Renal cortex interstitium (tissue), 11 donors: Measurements from ENCODE around the gene PDE1C. TPM values are rescaled to one million over a fixed set of nuclear protein-coding genes. Genes with fewer than 3 reads are reported as not detected.
"Not testable (repeated sequence)": the region's sequence is repeated elsewhere in the genome, so short reads cannot be mapped to it uniquely, and the experiment has no call there.

ENCODE experiments used
- DNase-seq, 11 donors: peaks; one replicate each; pipeline ENCODE4 v3.0.0-alpha.2; 2013; ENCODE audit warnings: low read depth in 9 of 11, low spot score in 4 of 11; ENCODE audit errors: extremely low read depth in 1 of 11
- polyA plus RNA-seq, 3 donors: library from polyadenylated mRNA; unstranded; fragments of 120-200 nt; gene quantifications; one replicate each; pipeline ENCODE4 v1.2.1, GENCODE V29; 2013; ENCODE audit not compliant: insufficient read length in 3 of 3

PDE1C gene
- polyA plus RNA-seq, 3 donors = 2.6 to 6.1 (median 4.5) TPM

- no peak for DNase-seq
Measured at GRCh38 chr7:32078824-32079223, 8.6 kb upstream of the PDE1C start.

DNA sequence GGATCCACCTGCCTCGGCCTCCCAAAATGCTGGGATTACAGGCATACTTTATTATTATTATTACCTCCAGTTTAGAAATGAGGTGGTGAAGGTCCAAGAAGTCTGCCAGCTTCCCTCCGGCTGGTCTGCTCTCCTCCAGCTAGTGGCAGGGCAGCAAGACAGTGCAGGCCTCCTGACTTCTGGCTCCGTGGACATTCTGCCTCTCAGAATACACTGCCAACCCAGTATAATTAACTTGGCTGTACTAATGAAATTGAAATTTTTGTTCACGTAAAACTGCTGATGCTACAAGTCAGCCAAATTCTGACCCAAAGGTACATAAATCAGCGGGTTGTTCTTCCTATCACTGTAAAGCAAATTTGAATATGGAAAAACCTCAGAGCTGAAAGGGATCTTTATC, 7.6 kb upstream of the PDE1C start:
- no peak for DNase-seq

- not testable (repeated sequence) for DNase-seq
Measured at GRCh38 chr7:32076802-32077201, 6.6 kb upstream of the PDE1C start.

DNA sequence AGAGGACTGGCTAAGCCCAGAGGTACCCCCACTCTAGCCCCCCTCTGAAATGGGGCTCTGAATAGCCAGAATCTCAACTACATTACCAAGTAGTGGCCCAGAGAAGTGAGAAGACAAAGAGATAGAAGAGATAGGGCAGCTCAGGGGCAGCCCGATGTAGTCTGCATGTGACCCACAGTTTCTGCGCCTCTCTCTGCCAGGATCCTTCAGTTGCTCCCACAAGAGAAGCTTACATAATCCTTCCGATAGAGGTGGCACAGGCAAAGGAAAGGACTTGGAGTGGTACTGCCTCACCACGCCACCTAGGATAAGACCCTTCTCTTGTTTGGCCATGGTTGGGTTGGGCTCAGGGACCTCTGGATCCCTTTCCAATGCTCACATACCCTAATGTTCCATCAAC, 5.4 kb upstream of the PDE1C start:
- no peak for DNase-seq

- DNase-seq = no peak
Measured at GRCh38 chr7:32074787-32075585, 4.8 kb upstream of the PDE1C start.

DNA sequence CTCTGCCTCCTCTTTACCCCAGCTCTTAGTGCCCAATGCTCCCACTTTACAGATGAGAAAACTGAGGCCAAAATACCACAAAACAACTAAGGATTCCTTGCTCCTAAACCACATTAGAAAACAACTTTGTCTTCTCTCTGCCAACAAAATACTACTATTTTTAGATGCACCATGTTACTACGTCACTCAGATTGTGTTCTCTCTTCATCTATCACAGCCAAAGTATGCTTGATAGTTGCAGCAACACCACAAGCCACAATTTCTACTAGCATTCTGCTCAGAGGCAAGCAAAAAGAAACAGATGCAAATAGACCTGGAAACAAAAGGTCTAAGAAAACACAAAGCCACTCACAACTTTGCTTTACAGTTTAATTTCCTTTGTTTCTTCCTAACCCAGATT, 3.3 kb upstream of the PDE1C start:
- no peak for DNase-seq

DNA sequence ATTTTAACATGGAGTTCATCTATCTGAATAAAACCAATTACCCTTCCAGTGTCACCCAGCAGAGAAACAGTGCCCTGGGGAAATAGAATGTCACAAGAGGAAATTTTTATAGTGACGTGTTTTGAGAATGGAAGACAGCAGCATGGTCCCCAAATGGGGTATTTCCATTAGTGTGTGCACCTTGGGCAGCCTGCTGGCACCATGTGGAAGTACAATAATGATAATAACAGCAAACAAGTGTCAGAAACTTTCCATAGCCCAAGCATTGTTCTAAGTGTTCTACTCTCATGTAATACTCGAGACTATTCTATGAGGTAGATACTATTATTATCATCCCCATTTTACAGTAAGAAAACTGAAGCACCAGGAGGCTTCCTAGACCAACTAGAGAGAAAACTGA, 2.2 kb upstream of the PDE1C start:
- DNase-seq = no peak

DNA sequence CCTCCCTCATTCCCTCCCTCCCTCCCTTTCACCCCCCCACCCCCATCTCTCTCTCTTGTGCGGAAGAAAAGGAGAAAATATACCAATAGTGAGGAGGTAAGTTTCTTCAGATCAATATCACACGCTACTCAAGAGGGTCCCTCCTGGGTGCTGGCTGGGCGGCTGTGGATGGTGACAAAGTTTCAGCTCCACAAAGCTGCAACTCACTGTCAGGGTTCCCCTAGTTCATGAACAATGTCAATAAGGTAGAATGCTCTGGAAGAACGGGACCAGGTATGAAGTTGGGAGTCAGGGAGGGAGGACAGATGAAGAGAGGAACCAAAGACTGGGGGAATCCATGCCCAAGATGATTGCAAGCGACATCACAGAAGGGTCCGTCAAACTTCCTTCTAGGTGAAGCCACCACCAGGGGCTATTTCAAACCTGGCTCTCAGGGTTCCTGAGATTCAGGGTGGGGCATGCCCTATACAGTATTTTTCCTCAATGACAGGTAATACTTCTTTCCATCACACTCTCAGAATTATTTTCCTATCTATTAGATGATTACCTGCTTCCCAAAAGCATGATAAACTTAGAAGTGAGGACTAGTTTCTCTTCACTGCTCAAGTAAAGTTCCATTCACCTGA, 1.4 kb upstream of the PDE1C start:
- no peak for DNase-seq

GRCh38 chr7:32070051-32070405, 179 bp downstream of the PDE1C start:
- DNase-seq = no peak

DNA sequence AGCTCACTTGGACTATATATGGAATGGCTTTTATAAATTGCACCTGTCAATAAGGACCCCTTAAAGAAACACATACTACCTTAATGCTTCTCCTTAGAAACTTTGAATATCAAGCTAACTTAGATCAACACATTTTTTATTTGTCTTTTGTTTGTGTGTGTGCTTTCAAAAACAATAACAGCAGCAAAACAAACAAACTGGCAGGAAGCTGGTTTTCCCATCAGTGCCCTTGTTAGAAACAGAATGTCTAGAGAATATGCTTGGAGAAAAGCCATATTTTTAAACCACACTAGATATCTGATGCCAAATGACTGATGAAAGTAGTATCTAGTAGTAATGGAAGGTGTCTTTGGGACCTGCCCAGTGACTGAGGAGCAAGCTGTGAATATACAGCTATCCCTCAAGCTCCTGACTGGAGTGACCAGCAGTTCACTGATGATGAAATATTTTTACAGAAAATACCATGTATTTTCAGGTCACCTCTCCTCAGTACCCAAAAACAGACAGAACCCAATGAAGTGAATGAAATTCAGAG, 1.0 kb downstream of the PDE1C start:
- DNase-seq = no peak

GRCh38 chr7:32068411-32069101, 1.7 kb downstream of the PDE1C start:
- DNase-seq = no peak

DNA sequence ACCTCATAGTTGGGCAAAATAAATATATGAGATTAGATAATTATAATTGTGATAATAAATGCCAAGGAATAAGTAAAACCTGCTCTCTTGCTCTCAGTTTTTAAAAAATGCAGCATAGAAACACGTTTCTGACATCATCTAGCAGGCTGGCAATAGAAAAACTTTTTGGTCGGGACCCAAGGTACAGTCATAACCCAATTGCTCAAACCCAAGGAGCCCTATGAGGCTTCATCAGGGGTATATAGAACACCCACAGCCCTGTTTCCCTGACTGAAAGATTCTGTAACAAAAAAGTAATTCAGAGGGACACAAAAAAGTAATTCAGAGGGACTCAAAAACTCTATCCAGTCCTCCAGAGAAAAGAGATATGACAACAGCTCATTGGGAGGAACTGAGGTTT, 3.8 kb downstream of the PDE1C start:
- no peak for DNase-seq

DNA sequence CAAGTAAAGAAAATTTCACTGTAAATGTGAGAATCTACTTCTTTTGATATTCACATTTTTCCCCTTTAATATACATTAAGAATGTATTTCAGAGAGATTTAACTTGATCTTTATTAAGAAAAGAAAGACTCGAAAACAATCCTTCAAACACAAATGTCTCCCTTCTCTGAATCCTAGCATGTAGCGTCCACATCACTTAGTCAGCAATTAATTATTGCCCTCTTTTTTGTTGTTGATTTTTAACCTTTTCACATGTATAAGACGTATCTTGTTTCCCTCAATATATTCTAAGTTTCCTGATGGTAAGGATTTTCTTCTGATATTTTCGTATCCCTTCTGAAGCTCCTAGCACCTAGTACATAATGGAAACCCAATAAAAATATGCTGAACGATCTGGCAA, 6.6 kb downstream of the PDE1C start:
- DNase-seq = no peak

DNA sequence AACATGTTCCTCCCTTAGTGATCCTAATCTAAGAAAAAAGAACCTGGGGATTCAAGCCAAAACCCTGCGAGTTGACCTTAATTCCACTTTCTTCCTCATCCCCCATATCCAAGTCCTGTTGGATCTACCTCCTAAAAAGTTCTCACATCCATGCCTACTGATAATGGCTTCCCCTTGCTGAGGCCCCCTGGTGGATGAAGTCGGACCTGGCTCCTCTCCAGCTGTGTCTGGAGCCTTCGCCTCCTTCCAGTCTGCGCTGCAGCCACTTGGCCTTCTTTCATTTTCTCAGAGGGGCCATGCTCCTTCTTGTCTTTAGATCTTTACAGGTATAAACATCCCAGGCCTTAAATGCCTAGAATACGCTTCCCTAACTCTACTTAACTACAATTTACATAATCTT, 8.1 kb downstream of the PDE1C start:
- DNase-seq = peak in 1 of 11 donors; percentile 16

DNA sequence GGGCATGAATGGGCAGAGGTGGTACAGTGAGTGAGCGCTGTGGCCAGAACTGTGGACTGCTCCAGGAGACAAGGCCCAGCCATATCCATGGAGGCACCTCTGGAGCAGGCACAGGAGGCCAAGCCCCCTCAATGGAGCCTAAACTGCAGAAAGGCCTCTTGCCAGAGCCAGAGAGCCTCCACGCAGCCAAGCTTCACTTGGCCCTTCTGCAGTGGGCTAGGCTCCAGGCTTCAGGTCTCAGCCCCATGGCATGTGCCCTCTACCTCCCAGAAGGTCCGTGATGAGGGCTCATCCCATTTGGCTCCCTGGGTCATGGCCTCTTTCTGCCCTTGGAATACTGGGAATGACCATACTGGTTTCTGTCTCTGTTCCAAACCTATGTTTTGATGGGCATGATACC, 8.9 kb downstream of the PDE1C start:
- DNase-seq = no peak

DNA sequence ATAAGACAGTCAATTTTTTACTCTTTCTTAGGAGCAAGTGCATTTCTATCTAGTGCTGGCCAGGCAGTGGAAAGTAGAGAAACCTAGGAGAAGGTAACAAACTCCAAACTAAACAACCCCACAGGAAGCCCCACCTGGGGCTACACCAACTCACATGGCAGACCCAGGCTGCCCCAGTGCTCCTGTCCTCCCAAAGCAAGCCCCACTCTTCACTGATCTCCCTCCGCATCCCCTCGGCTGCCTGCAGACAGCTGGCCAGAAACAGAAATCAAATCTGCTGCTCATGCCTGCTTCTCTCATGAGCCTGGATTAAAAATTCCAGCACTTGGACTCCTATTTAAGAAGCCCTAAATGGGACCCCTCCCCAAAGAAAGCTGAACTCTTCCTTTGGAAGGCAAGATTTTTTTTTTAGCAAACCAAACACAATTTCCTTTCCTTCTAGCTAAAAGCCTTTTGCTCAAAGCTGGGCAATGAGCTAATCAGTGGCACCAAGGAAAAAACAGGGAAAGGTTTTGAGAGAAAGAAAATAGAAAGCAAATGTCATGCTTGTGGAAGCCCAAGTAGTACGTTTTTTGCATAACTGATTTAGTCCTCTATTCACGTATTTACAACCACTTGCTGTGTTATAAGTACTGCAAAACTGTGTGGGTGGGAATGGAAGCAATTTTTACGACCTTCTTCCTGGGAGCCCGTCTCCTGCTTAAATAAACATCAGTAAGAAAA, 10.8 kb downstream of the PDE1C start:
- no peak for DNase-seq

DNA sequence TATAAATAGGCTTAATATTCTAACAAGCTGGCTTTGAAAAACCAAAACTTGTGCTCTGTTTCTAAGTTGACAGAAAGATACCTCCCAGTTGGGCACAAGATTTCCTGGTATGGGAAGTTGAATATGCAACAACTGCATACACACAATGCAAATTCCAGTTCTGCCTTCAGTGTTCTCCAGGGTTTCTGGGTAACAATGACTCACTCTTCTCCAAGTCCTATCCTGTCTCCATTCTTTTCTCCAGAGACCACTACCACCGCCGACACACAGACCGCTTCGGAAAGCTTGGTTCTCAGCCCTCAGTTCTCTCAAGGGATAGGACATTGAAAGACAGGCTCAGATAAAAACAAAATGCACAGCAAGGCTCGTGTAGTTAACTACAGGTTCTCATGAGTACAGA, 12.2 kb downstream of the PDE1C start:
- no peak for DNase-seq

DNA sequence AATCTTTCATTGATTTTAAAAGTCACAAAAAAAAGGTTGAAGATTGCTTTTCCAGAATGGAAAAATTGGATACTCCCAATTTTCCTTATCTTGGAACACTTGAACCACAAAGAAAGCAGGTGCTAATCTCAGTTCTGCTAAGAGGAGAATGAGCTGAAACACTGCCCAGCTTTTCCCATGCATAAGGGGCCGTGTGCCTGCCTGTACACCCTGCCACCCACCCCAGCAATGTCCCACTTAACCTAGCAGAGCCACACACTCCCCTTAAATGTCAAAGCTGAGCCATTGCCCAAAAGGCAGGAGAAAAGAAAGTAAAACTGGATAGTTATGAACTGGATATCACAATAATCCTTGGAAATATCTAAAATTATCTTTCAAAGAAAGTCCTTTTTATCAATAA, 13.4 kb downstream of the PDE1C start:
- no peak for DNase-seq

DNA sequence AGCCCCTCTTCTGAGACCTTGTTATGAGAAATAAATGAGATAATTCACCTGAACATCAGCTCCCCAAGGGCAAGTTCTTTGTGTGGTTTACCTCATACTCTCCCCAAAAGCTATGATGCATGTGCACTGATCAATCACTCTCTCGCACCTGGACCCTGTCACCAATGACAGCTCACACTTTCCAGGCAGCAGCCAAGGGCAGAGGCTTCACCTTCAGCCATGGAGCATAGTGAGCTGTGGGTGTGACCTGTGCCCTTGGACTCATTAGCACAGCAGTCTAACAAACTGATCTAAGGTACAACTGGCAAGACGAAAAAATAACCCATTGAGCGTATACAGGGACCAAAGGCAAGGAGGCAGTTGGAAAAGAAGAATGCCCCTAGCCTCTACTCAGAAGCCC, 17.0 kb downstream of the PDE1C start:
- no peak for DNase-seq

DNA sequence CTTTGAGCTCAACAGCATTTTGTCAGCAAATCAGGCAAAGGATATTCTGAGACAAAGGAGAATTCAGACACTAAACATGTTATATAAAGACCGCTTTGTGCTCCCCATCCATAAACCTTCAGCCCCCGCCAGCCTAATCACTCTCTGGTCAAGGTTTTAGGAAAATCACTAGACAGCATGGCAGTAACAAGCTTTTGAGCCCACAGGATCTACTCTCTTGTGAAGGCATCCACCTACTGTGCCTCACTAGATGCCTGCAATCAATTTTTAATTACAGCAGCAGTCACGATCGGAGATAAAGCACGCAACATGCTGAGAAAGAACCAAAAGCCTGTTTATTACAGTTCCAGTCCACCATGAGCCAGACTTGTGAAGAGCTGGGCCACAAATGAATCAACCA, 19.1 kb downstream of the PDE1C start:
- no peak for DNase-seq
